ENCODE measurements around the gene NDUFA7. TPM values are rescaled to one million over a fixed set of nuclear protein-coding genes. Genes with fewer than 3 reads are reported as not detected.
"Not testable (repeated sequence)": the region's sequence is repeated elsewhere in the genome, so short reads cannot be mapped to it uniquely, and the experiment has no call there.

NDUFA7 gene
- total RNA-seq, 4 donors from 2014 or later = 23.3 to 38.7 (median 25.2) TPM

GRCh38 chr19:8355631-8356402, 34.6 kb upstream of the NDUFA7 start:
- WGBS = 69% methylated on average over 5 of the region's 6 CpGs
- Histone ChIP-seq H3K4me3 (no peak overlapping the region), H3K27me3 (no peaks in the 10 kb centered on the region), H3K9me3 (no peaks in the 10 kb centered on the region), H3K36me3 (no peaks in the 10 kb centered on the region), H3K4me1 (peaks cover 35% of the 10 kb centered on the region), H3K27ac (no peak overlapping the region)
- peak in 1 of 2 donors; percentile 67 for DNase-seq (ENCODE audit: low spot score in 2 of 2)
- TF ChIP-seq POLR2AphosphoS5 (IDR thresholded peaks at IDR 0.05) = peak in 2 of 3 donors; percentile 23 to 76
- no peak for TF ChIP-seq POLR2A (IDR thresholded peaks at IDR 0.05)

GRCh38 chr19:8352845-8353244, 31.7 kb upstream of the NDUFA7 start:
- H3K4me3 ChIP-seq; H3K36me3 ChIP-seq; H3K9me3 ChIP-seq; H3K27me3 ChIP-seq; H3K27ac ChIP-seq; DNase-seq (ENCODE audit: low spot score in 2 of 2): not testable (repeated sequence)
- WGBS = 61% methylated on average over 5 of the region's 5 CpGs
- peaks cover 40% of the 10 kb centered on the region for H3K4me1 ChIP-seq

- peaks cover 43% of the 10 kb centered on the region for H3K4me1 ChIP-seq
- no peaks in the 10 kb centered on the region for H3K36me3 ChIP-seq
- H3K27ac ChIP-seq = no peak overlapping the region
- WGBS = 29% methylated on average over 10 of the region's 10 CpGs
- H3K27me3 ChIP-seq = no peaks in the 10 kb centered on the region
- DNase-seq (ENCODE audit: low spot score in 2 of 2) = peak in 1 of 2 donors; percentile 31
- no peaks in the 10 kb centered on the region for H3K9me3 ChIP-seq
- no peak overlapping the region for H3K4me3 ChIP-seq
- TF ChIP-seq POLR2A (IDR thresholded peaks at IDR 0.05) (no peak), POLR2AphosphoS5 (IDR thresholded peaks at IDR 0.05) (no peak), CTCF (IDR thresholded peaks at IDR 0.05) (no peak), EP300 (IDR thresholded peaks at IDR 0.05) (no peak)
These were observed 31.1 kb upstream of the NDUFA7 start for GRCh38 chr19:8352134-8352827.

DNA sequence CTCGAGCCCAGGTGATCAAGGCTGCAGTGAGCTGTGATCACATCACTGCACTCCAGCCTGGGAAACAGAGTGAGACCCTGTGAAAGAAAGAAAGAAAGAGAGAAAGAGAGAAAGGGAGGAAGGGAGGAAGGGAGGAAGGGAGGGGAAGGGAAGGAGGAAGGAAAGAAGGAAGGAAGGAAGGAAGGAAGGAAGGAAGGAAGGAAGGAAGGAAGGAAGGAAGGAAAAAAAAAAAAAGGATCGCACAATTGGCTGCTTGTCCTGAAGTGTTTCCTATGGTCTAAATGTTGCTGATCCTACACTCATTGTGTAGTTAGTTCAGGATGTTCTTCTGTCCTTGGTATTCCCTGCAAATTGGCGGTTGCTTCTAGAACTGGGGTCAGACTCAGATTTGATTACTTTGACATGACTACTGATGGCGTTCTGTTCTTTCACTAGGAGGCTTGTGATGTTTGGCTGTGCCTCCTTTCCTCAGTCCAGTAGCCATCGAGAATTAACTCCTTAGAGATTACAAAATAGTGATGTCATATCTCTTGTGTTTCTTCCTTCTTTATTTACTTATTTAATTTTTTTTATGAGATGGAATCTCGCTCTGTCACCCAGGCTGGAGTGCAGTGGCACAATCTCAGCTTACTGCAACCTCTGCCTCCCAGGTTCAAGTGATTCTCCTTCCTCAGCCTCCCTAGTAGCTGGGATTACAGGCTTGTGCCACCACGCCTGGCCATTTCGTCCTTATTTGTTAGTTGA, 28.6 kb upstream of the NDUFA7 start:
- not testable (repeated sequence) for H3K9me3 ChIP-seq; H3K36me3 ChIP-seq; H3K4me3 ChIP-seq; H3K27ac ChIP-seq; H3K27me3 ChIP-seq; DNase-seq (ENCODE audit: low spot score in 2 of 2)
- WGBS = 76% methylated on average over 8 of the region's 8 CpGs
- peaks cover 33% of the 10 kb centered on the region for H3K4me1 ChIP-seq

GRCh38 chr19:8343483-8343844, 22.3 kb upstream of the NDUFA7 start:
- no peak overlapping the region for H3K27ac ChIP-seq
- H3K9me3 ChIP-seq = no peaks in the 10 kb centered on the region
- no peak for TF ChIP-seq CTCF (IDR thresholded peaks at IDR 0.05)
- no peak for TF ChIP-seq POLR2AphosphoS5 (IDR thresholded peaks at IDR 0.05)
- peaks cover 22% of the 10 kb centered on the region for H3K4me1 ChIP-seq
- H3K36me3 ChIP-seq = no peaks in the 10 kb centered on the region
- DNase-seq (ENCODE audit: low spot score in 2 of 2) = no peak
- H3K4me3 ChIP-seq = peak overlapping the region; percentile 52
- 37% methylated on average over 11 of the region's 11 CpGs for WGBS
- H3K27me3 ChIP-seq = peaks cover 14% of the 10 kb centered on the region

DNA sequence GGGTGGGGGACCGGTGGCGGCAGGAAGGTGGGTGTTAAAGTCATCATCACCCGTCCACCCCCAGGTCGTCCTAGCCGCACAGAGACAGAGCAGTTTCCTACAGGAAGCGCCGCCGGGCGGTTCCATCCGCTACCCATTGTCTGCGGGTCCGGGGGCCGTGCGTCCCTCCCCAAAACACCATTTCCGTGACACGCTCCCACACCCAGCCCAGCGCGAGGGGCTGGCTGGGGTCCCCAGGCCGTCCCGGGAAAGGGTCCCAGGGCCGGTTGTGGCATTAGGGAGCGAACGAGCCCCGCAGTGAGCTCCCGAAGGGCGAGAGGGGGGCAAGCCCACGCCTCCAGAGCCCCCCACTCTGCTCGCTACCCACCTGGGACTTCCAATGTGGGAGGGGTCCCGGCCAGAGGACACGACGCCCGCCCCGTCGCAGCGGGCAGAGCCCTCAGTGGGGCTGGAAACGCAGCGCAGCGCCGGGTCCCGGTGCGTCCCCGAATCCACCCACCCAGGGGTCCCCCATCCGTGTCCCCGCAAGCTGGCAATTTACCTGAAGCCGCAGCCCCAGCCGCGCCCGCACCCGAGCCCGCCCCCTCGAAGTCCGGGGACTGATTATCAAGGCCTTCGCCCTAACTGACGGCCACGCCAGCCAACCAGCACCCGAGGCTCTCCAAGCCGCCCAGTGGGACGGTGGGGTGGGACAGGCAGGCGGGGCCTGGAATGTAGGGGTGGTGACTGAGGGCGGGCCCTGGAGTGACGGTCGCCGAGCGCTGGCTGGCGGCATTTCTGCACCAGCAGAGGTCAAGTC, 21.7 kb upstream of the NDUFA7 start, which contains the start of gene KANK3:
TSS of gene KANK3 (minus strand) at position 579 of the 799 bp plus-strand sequence. CDS start 5,434 bp downstream, outside the sequence.
- peak; percentile 95 to 96 for DNase-seq (ENCODE audit: low spot score in 2 of 2)
- peak within 1 kb of the TSS; percentile 79 for H3K27ac ChIP-seq
- H3K27me3 ChIP-seq = peaks cover 14% of the 10 kb centered on the region
- TF ChIP-seq EP300 (IDR thresholded peaks at IDR 0.05) = no peak
- TF ChIP-seq POLR2A (IDR thresholded peaks at IDR 0.05) = peak in 1 of 2 donors; percentile 9
- no peak for TF ChIP-seq POLR2AphosphoS5 (IDR thresholded peaks at IDR 0.05)
- no peak for TF ChIP-seq CTCF (IDR thresholded peaks at IDR 0.05)
- H3K9me3 ChIP-seq = no peaks in the 10 kb centered on the region
- H3K4me3 ChIP-seq = peak within 1 kb of the TSS; percentile 52
- peaks cover 17% of the 10 kb centered on the region for H3K4me1 ChIP-seq
- H3K36me3 ChIP-seq = no peaks in the 10 kb centered on the region
- WGBS = under 1% methylated on average over 28 of the region's 65 CpGs

All from suprapubic skin (tissue), 4 donors.